DND-41 (cell line): ENCODE results near the gene ZSCAN10.

Source experiments
- ATAC-seq: fragments of 200-7000 bp; cut with Tn5 transposase; 3 replicates; pipeline ENCODE4 v1.9.1; 2021; ENCODE audit warnings: low read depth; ENCODE audit not compliant: insufficient read depth
- DNase-seq: peaks from one replicate; pipeline ENCODE4 v3.0.0-alpha.2; 2020
- H2AFZ ChIP-seq: 2 replicates; pipeline ENCODE4 v1.6.0; 2012; ENCODE audit warnings: low read depth, low read length
- H3K27ac ChIP-seq: 2 replicates; pipeline ENCODE4 v1.5.1; 2012; ENCODE audit warnings: low read length, inconsistent platforms
- H3K27me3 ChIP-seq: fragments of 200-600 bp; sonication (generic); 2 replicates; pipeline ENCODE4 v1.6.0; 2012; ENCODE audit warnings: low read length, mild to moderate bottlenecking, inconsistent platforms; ENCODE audit not compliant: insufficient read depth, poor library complexity
- H3K36me3 ChIP-seq: 2 replicates; pipeline ENCODE4 v1.5.1; 2012; ENCODE audit warnings: low read length, inconsistent platforms; ENCODE audit not compliant: insufficient read depth
- H3K4me1 ChIP-seq: 2 replicates; pipeline ENCODE4 v1.5.1; 2012; ENCODE audit warnings: mild to moderate bottlenecking, low read length; ENCODE audit not compliant: insufficient read depth
- H3K4me2 ChIP-seq: 2 replicates; pipeline ENCODE4 v1.6.0; 2012; ENCODE audit warnings: mild to moderate bottlenecking, moderate library complexity, low read length, inconsistent platforms; ENCODE audit not compliant: insufficient read depth
- H3K4me3 ChIP-seq, 2 experiments: fragments of 200-600 bp in 1 of 2; shearing (Covaris generic) in 1 of 2; 2 replicates each; pipeline ENCODE4 v1.5.1; 2012 to 2016; ENCODE audit warnings: inconsistent platforms in 2 of 2, low read length in 2 of 2, mild to moderate bottlenecking in 2 of 2, low read depth in 1 of 2, moderate library complexity in 1 of 2
- H3K79me2 ChIP-seq: 2 replicates; pipeline ENCODE4 v1.6.0; 2012; ENCODE audit warnings: low read length, inconsistent platforms; ENCODE audit not compliant: insufficient read depth
- H3K9ac ChIP-seq: 2 replicates; pipeline ENCODE4 v1.6.0; 2012; ENCODE audit warnings: low read depth, mild to moderate bottlenecking, inconsistent platforms, low read length, moderate library complexity
- H3K9me3 ChIP-seq: 2 replicates; pipeline ENCODE4 v1.5.1; 2012; ENCODE audit warnings: low read length, moderate library complexity, mild to moderate bottlenecking, inconsistent platforms; ENCODE audit not compliant: insufficient read depth, severe bottlenecking
- H4K20me1 ChIP-seq: 2 replicates; pipeline ENCODE4 v1.6.0; 2012; ENCODE audit warnings: low read length; ENCODE audit not compliant: insufficient read depth
- CTCF ChIP-seq: IDR thresholded peaks from 2 replicates; pipeline ENCODE4 v1.5.1; 2012; ENCODE audit warnings: borderline replicate concordance, low read length, moderate library complexity, mild to moderate bottlenecking; ENCODE audit not compliant: poor library complexity, severe bottlenecking; ENCODE audit errors: extremely low read depth
- EZH2 ChIP-seq: IDR thresholded peaks from 3 replicates; pipeline ENCODE4 v1.6.1; 2012; ENCODE audit warnings: borderline replicate concordance, low read depth, mild to moderate bottlenecking, moderate library complexity, low read length, inconsistent platforms; ENCODE audit not compliant: severe bottlenecking

The ZSCAN10 gene

GRCh38 chr16:3119286-3119685, 20.2 kb upstream of the ZSCAN10 start:
- no peak overlapping the region for H2AFZ ChIP-seq
- TF ChIP-seq EZH2, result no peak
- no peak for TF ChIP-seq CTCF
- H3K27me3 ChIP-seq, result no peaks in the 10 kb centered on the region
- no peak overlapping the region for H3K27ac ChIP-seq
- H3K36me3 ChIP-seq, result no peaks in the 10 kb centered on the region
- H4K20me1 ChIP-seq, result no peaks in the 10 kb centered on the region
- H3K9ac ChIP-seq, result no peak overlapping the region
- H3K4me2 ChIP-seq, result no peak overlapping the region
- H3K4me3 ChIP-seq, result no peak overlapping the region
- no peaks in the 10 kb centered on the region for H3K79me2 ChIP-seq
- no peaks in the 10 kb centered on the region for H3K9me3 ChIP-seq
- DNase-seq (no peak), ATAC-seq (no peak)
- H3K4me1 ChIP-seq, result peaks cover 12% of the 10 kb centered on the region

- no peaks in the 10 kb centered on the region for H3K27me3 ChIP-seq
- H3K27ac ChIP-seq, result no peak overlapping the region
- H3K36me3 ChIP-seq, result no peaks in the 10 kb centered on the region
- H3K4me2 ChIP-seq, result no peak overlapping the region
- no peak overlapping the region for H3K4me3 ChIP-seq
- H2AFZ ChIP-seq, result no peak overlapping the region
- DNase-seq (no peak), ATAC-seq (no peak)
- peaks cover 10% of the 10 kb centered on the region for H3K4me1 ChIP-seq
- TF ChIP-seq EZH2 (no peak), CTCF (no peak)
- no peaks in the 10 kb centered on the region for H3K9me3 ChIP-seq
- no peaks in the 10 kb centered on the region for H3K79me2 ChIP-seq
- no peaks in the 10 kb centered on the region for H4K20me1 ChIP-seq
- H3K9ac ChIP-seq, result no peak overlapping the region
These were observed 19.8 kb upstream of the ZSCAN10 start for GRCh38 chr16:3118846-3119245.

- Histone ChIP-seq H3K79me2 (no peaks in the 10 kb centered on the region), H3K27ac (no peak overlapping the region), H3K4me2 (no peak overlapping the region), H4K20me1 (no peaks in the 10 kb centered on the region), H3K27me3 (no peaks in the 10 kb centered on the region), H3K4me3 (no peak overlapping the region), H2AFZ (no peak overlapping the region), H3K9me3 (no peaks in the 10 kb centered on the region), H3K4me1 (peaks cover 5% of the 10 kb centered on the region), H3K9ac (no peak overlapping the region), H3K36me3 (no peaks in the 10 kb centered on the region)
- no peak for DNase-seq
- ATAC-seq, result no peak
- TF ChIP-seq CTCF (no peak), EZH2 (no peak)
These were observed 19.2 kb upstream of the ZSCAN10 start for GRCh38 chr16:3118204-3118790.

GRCh38 chr16:3115561-3115960, 16.5 kb upstream of the ZSCAN10 start:
- no peaks in the 10 kb centered on the region for H4K20me1 ChIP-seq

More at GRCh38 chr16:3115561-3115960, 16.5 kb upstream of the ZSCAN10 start:
- Histone ChIP-seq H3K9me3 (no peaks in the 10 kb centered on the region), H3K4me3 (no peak overlapping the region), H3K27me3 (no peaks in the 10 kb centered on the region), H3K4me2 (no peak overlapping the region), H3K27ac (no peak overlapping the region), H3K9ac (no peak overlapping the region), H3K36me3 (no peaks in the 10 kb centered on the region), H2AFZ (no peak overlapping the region), H3K4me1 (no peaks in the 10 kb centered on the region), H3K79me2 (no peaks in the 10 kb centered on the region)
- TF ChIP-seq CTCF (no peak), EZH2 (no peak)
- ATAC-seq (no peak), DNase-seq (no peak)
